ENCODE measurements around the gene IGF2BP2. TPM values are rescaled to one million over a fixed set of nuclear protein-coding genes. Genes with fewer than 3 reads are reported as not detected.
"Not testable (repeated sequence)": the region's sequence is repeated elsewhere in the genome, so short reads cannot be mapped to it uniquely, and the experiment has no call there.

The IGF2BP2 gene
- polyA plus RNA-seq, 2 of the 4 experiments (the other 2 are of a cell fraction), result 2.2 to 6.1 TPM

DNA sequence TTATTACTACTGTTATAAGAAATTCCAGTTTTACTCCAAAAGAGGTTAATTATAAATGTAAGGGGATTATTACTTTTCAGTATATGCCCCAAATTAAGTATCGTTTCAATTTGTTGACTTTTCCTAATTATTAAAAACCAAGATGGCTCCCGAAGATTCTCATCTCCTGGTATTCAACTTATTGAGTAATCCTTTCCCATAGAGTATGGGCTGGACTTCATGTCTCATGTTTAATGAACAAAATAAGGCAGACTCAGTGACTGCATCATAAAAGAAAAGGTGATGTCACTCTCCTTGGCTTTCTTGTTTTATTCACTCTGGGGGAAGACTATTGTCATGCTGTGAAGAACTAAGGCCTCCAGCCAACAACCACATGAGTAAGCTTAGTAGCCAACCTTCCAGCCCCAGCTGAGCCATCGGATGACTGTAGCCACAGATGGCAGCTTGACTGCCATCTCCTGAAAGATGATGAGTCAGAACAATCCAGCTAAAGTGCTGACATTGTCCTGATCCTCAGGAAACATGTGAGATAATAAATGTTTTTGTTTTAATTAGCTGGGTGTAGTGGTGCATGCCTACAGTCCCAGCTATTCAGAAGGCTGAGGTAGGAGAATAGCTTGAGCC, 17.3 kb downstream of the IGF2BP2 start:
- Histone ChIP-seq H3K4me2 (no peak overlapping the region), H3K9me3 (no peaks in the 10 kb centered on the region), H3K4me1 (no peaks in the 10 kb centered on the region), H3K27ac (no peak overlapping the region), H3K4me3 (no peak overlapping the region)
- ChIA-PET POLR2A (interaction anchor here (1.2 kb wide), 1 partner anchor 11 kb away, joined by 3 read pairs; no protein-coding TSS in a partner anchor), CTCF (interaction anchor here (1.1 kb wide), 1 partner anchor 66 kb away, joined by 3 read pairs; no protein-coding TSS in a partner anchor)
- FAIRE-seq, result no peak
- WGBS (ENCODE audit: missing lambda C conversion rate), result 67% methylated on average over 3 of the region's 3 CpGs
- peak in 1 of 2 experiments; percentile 33 for DNase-seq (ENCODE audit: low read depth in 1 of 2, low spot score in 1 of 2)
- no peak for TF ChIP-seq FOSL2 (IDR thresholded peaks at IDR 0.05)
- TF ChIP-seq FOSL2 (CRISPR knock-in tag; IDR thresholded peaks at IDR 0.05), result peak; percentile 40; the same call in 1 of the 2 replicates
- TF ChIP-seq SMC3 (IDR thresholded peaks at IDR 0.05), result no peak
- TF ChIP-seq, protein P1, sequence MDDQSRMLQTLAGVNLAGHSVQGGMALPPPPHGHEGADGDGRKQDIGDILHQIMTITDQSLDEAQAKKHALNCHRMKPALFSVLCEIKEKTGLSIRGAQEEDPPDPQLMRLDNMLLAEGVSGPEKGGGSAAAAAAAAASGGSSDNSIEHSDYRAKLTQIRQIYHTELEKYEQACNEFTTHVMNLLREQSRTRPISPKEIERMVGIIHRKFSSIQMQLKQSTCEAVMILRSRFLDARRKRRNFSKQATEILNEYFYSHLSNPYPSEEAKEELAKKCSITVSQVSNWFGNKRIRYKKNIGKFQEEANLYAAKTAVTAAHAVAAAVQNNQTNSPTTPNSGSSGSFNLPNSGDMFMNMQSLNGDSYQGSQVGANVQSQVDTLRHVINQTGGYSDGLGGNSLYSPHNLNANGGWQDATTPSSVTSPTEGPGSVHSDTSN (IDR thresholded peaks at IDR 0.05), result no peak
- TF ChIP-seq RARB (CRISPR knock-in tag; IDR thresholded peaks at IDR 0.05), result no peak
- TF ChIP-seq, protein P2, sequence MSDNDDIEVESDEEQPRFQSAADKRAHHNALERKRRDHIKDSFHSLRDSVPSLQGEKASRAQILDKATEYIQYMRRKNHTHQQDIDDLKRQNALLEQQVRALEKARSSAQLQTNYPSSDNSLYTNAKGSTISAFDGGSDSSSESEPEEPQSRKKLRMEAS (IDR thresholded peaks at IDR 0.05), result no peak
- no peak for TF ChIP-seq RFX5 (IDR thresholded peaks at IDR 0.05)
- no peak for TF ChIP-seq HOXA7 (CRISPR knock-in tag; IDR thresholded peaks at IDR 0.05)
- no peak for TF ChIP-seq BHLHE40 (IDR thresholded peaks at IDR 0.05; ENCODE audit: low read depth, low read length)
- no peak for TF ChIP-seq ZFP36 (IDR thresholded peaks at IDR 0.05; ENCODE audit: borderline replicate concordance, partially characterized antibody)
- TF ChIP-seq JUN (IDR thresholded peaks at IDR 0.05), result no peak
- peak; percentile 80 for TF ChIP-seq MAFK (IDR thresholded peaks at IDR 0.05; ENCODE audit: partially characterized antibody)
- TF ChIP-seq, protein P3, sequence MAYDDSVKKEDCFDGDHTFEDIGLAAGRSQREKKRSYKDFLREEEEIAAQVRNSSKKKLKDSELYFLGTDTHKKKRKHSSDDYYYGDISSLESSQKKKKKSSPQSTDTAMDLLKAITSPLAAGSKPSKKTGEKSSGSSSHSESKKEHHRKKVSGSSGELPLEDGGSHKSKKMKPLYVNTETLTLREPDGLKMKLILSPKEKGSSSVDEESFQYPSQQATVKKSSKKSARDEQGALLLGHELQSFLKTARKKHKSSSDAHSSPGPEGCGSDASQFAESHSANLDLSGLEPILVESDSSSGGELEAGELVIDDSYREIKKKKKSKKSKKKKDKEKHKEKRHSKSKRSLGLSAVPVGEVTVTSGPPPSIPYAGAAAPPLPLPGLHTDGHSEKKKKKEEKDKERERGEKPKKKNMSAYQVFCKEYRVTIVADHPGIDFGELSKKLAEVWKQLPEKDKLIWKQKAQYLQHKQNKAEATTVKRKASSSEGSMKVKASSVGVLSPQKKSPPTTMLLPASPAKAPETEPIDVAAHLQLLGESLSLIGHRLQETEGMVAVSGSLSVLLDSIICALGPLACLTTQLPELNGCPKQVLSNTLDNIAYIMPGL (CRISPR knock-in tag; IDR thresholded peaks at IDR 0.05; ENCODE audit: borderline replicate concordance), result no peak
- no peak for TF ChIP-seq EHF (CRISPR knock-in tag; IDR thresholded peaks at IDR 0.05)
- TF ChIP-seq RAD21 (conservative IDR thresholded peaks at IDR 0.05 in 1 of 2, IDR thresholded peaks at IDR 0.05 in 1 of 2), result no peak
- ATAC-seq, result peak in 1 of 2 experiments; percentile 59; a peak in 3 of 6 replicates

DNA sequence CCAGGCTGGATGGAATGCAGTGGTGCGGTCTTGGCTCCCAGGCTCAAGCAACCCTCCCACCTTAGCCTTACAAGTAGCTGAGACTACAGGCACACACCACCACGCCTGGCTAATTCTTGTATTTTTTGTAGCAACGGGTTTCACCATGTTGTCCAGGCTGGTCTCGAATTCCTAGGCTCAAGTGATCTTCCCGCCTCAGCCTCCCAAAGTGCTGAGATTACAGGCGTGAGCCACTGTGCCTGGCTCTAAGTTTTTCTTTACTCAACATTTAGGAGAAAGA, 26.1 kb downstream of the IGF2BP2 start:
- H3K9me3 ChIP-seq; H3K27ac ChIP-seq; POLR2A ChIA-PET; CTCF ChIA-PET; H3K4me2 ChIP-seq; H3K4me3 ChIP-seq; FAIRE-seq; ATAC-seq; DNase-seq (ENCODE audit: low read depth in 1 of 2, low spot score in 1 of 2): not testable (repeated sequence)
- H3K4me1 ChIP-seq, result peaks cover 25% of the 10 kb centered on the region
- 86% methylated on average over 6 of the region's 6 CpGs for WGBS (ENCODE audit: missing lambda C conversion rate)

DNA sequence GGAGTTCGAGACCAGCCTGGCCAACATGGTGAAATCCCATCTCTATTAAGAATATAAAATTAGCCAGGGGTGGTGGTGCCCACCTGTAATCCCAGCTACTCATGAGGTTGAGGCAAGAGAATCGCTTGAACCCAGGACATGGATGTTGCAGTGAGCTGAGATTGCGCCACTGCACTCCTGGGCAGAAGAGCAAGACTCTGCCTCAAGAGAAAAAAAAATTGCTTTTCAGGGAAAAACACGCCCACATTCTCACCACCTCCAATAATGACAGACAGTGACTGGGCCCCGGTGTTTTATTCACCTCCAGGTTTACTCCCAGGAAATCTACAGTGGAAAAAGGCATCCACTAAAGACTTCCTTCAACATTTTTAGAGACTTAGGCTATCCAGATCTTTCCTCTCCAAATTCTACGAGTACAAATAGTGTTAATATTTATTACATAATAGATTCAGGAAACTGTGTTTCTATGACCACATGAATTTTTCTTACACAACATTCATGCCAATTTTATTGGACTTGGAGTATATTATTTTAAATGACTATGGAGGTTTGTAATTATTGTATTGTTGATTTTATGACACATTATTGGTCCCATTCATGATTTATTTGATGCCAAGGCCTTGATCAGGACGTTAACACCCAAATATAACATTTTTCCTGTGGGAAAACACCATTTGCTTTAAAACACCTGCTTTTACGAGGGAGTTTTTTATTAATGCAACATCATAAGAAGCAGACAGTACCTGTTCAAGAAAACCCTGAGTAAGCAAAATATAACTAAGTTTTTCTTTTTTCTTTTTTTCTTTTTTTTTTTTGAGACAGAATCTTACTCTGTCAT, 26.6 kb downstream of the IGF2BP2 start:
- Histone ChIP-seq H3K4me2 (no peak overlapping the region), H3K27ac (no peak overlapping the region), H3K4me3 (no peak overlapping the region), H3K9me3 (no peaks in the 10 kb centered on the region), H3K4me1 (peaks cover 25% of the 10 kb centered on the region)
- DNase-seq (ENCODE audit: low read depth in 1 of 2, low spot score in 1 of 2) (no peak), ATAC-seq (no peak), FAIRE-seq (no peak)
- WGBS (ENCODE audit: missing lambda C conversion rate), result 85% methylated on average over 8 of the region's 8 CpGs
- POLR2A ChIA-PET, result no interaction called here
- CTCF ChIA-PET, result interaction anchor here (0.7 kb wide), 1 partner anchor 138 kb away, joined by 3 read pairs; no protein-coding TSS in a partner anchor
- TF ChIP-seq MAFK (IDR thresholded peaks at IDR 0.05; ENCODE audit: partially characterized antibody) (peak; percentile 87), KDM1A (IDR thresholded peaks at IDR 0.05; ENCODE audit: low read depth) (no peak), HOXB13 (CRISPR knock-in tag; IDR thresholded peaks at IDR 0.05; ENCODE audit: low read depth) (no peak), PHF8 (IDR thresholded peaks at IDR 0.05; ENCODE audit: borderline replicate concordance, low read depth) (no peak)

All from A549 (cell line).